ENCODE data around the gene ENAH.

Gene ENAH

DNA sequence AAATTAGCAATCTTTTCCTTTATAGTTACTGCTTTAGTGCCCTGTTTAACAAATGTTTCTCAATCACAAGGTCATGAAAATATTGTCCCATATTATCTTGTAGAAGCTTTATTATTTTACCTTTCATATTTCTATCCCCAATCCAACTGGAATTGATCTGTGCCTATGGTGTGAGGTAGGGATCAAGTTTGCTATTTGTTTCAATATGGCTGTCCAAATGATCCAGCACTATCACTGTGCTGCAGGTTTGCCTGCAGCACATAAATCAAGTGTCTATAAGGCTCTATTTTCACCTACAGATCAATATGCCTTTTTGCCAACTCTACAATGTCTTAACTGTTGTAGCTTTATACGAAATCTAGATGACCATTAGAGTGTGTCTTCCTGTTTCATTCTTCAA, 96.2 kb downstream of the ENAH start:
- DNase-seq (ENCODE audit: low read depth), result no peak

DNA sequence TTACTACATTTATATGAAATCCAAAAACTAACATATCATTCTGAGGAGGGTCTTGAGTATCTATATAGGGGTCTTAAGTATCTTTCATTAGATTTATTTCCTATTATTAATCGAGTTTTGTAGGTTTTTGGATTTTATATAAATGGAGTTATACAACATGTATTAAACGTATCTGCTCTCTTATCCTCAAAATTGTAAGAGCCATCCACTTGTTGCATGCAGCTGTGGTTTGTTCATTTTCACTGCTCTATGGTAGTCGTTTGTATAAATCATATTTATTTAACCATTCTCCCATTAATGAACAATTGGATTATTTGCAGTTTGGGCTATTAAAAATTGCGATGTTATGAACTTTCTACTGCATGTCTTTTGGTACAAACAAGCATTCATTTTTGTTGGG, 97.1 kb downstream of the ENAH start:
- no peak for DNase-seq (ENCODE audit: low read depth)

DNA sequence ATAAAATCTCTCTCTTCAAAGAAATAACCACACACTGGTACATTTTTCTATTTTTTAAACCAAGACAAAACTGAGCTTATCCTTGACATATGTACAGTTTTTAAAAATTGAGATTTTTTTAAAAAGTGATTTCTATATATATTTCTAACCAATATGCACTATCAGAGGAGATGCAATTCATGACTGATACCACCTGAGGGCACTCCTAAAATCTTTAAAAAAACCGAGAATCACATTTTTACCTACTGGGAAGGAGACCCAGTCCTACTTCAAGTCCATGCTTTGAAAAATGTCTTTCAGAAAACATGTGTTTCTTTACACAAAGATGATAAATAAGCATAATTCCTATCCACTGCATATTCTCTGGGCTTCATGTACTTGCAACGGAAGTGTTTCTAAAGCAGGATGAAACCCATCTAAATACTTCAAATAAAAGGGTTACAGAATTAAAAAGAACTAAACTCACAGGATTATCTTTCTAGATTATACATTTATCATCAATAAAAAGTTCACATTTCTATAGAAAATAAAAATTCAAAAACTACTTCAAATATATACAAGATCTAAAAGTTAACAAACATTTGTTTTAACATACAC, 98.6 kb downstream of the ENAH start:
- DNase-seq (ENCODE audit: low read depth), result no peak

DNA sequence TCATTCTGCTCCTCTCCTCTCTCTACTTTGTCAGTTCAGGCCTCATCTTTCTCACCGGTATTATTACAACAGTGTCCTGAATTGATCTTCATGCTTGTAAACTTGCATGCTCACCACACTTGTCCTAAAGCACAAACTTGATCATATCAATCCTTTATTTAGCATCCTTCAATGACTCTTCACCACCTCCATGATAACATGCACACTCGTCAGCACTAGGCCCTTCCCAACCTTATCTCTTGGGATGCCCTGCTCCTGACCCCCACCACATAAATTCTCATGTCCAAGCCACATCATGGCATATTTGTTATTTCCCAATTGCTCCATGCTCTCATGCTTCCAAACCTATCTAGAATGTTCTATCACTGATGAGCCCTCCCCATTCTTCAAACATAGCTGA, 103.1 kb downstream of the ENAH start:
- no peak for DNase-seq (ENCODE audit: low read depth)

DNA sequence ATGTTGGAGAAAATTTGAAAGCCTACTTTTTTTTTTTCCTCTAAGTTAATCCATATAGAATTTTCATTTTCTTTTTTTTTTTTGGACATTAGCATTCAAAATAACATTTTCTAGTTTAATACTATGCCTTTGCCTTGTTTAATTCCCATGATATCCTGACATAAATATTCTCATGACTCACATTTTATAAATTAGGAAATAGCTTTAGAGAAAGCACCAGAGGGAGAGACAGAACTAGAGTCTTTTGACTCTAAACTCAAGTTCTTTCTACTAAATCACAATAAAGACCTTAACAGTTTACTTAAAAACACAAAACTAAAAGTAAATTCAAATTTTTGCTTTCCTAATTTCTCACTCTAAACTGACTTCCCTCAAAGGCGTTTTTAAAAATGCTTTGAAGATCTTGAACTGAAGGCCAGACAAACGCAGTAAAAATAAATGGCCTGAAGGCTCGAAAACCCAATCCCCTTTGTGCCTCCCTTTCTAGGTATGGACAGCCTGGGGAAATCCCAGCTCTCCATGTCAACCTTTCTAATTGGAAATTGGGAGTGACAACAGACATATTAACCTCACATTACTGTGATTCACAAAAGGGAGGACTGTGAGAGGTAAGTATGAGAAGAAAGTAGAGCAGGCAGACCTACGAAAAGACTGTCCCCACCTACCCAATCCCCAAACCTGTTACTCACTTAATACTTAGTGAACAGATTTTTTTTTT, 104.6 kb downstream of the ENAH start:
- DNase-seq (ENCODE audit: low read depth), result no peak

DNA sequence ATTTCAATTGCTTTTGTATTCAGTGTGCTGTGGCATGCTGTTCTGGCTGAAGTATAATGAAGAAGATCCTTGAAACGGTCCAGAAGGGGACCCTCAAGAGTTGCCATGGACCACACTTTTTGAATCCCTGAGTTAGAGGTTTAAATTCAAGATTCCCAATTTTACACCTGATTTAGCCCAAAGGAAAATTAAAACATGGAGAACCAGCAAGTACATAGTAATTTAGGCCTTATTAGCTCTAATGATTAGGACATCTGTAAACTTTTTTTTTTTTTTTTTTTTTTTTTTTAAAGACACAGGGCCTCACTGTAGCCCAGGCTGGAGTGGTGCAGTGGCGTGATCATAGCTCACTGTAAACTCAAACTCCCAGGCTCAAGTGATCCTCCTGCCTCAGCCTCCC, 107.3 kb downstream of the ENAH start:
- no peak for DNase-seq (ENCODE audit: low read depth)

DNA sequence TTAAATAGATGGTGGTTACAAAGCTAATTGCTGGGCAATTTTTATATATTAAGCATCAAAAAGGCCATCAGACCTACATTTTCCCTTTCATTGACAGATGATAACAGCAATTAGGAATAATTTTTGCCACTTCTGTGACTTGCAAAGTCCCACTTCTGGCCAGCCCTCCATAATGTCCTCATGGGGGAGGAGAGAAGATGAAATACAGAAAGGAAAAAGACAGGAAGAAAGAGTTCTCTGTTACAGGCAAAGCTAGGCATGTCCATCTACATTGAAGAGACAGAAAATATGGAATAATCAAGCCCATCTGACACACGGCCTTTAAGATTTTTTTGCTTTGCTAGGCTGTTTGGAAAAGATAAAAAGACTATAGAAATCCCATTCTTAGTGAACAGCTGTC, 108.0 kb downstream of the ENAH start:
- DNase-seq (ENCODE audit: low read depth), result no peak

DNA sequence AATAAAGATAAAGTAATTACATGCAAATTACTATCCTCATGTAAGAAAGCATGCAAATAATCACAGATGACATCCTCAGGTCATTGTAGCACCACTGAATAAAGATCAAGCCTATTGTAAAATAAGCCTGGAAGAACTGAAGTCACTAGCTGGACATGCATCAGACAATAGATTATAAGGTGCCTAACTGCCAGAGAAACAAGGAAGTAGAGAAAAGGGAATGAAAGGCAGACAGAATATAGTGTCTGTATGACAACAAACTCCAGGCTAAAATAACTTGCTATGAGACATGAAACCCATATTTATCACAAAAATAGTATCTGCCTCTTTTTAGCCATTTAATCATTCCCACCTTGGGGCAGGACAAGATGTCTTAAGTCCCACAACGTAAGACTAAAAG, 108.7 kb downstream of the ENAH start:
- DNase-seq (ENCODE audit: low read depth), result no peak

DNA sequence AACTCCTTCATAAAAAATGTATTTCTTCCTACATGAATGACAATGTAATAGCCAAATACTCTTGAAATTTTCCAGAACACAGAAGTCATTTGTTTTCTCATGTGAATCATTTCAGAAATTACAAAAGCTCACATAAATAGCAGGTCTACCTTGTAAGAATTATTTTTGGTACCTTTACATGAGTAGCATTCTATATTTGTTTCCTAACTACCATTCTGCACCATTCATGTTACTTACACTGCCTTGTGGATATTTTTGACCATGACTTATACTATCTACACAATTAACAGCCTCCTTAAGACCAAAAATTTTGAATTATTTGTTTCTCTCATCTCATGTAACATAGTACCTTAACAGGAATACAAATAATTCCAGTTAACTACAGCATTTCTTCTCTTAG, 109.6 kb downstream of the ENAH start:
- no peak for DNase-seq (ENCODE audit: low read depth)

DNA sequence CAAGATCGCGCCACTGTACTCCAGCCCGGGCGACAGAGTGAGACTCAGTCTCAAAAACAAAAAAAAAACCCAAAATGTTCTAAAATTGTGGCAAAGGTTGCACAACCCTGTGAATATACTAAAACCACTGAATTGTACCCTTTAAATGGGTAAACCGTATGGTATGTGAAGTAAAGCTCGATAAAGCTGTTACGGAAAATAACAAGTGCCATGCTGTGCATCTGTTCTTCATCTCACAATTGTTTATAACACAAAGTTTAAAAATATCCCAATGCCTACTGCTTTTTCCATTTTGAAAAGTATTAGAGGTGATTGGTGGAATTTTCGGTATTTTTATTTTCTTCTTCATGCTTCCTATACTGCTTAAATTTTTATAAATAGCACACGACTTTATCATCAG, 111.5 kb downstream of the ENAH start:
- no peak for DNase-seq (ENCODE audit: low read depth)

DNA sequence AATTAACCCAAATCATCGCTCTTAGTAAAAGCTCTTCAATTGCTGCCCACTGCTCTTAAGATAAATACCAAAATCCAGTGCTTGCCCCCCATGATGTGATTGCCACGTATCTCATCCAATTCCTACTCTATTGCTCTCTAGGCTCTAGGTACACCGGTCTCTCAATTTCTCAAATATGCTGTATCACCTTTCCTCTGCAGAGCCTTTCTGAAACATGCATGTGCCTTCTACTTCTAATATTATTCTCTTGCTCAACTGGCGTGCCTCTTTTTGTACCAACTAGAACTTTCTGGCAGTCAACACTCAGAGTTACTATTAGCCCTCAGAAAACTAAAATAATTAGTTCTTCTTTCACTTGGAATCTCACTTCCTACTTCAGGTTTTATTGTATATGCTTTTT, 113.3 kb downstream of the ENAH start:
- no peak for DNase-seq (ENCODE audit: low read depth)

DNA sequence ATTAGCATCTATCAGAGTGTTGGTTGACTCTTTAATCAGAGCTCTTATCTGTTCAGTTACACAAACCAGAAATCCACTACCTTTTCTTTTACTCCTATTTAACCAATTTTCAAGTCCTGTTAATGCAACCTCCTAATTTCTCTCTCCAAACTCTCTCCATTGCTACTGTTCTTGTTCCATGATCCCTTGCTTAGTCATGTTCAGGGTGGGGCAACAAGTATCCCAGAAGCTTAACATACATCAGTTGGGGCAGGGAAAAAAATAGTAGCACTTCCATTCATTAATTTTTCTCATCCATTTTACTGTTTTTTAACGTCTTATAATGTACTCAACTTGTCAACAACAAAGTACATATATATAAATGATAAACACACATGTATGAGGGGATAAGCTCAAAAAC, 113.9 kb downstream of the ENAH start:
- no peak for DNase-seq (ENCODE audit: low read depth)

DNA sequence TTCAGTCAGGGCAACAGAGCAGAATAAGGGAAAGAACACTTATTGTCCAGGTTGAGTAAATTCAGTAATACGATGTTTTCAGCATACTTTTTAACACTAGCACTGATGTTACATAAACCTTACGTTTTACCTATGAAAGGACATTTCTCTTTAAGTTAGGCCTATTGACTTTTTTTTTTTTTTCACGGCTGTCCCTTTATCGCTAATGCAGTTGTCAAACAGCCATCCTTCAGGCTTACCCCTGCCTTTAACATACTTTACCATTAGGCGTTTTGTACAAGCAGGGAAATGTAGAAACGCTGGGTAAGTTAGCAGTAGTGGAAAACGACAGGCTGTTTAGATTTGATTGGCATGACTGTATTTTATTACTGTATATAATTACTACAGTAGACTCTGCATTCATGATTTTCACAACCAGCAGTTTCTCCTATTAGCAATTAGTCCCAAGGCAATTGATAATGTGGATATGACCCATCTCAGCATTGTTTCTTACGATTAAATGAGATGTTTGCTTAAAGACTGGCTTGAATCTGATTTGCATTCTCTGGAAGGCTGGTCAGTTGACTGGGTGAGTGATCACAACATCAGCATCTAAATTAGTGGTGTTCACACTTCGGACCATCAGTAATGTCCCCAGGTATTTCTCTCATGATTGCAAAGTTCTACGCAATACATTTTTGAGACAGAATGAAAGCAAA, 115.2 kb downstream of the ENAH start:
- no peak for DNase-seq (ENCODE audit: low read depth)

DNA sequence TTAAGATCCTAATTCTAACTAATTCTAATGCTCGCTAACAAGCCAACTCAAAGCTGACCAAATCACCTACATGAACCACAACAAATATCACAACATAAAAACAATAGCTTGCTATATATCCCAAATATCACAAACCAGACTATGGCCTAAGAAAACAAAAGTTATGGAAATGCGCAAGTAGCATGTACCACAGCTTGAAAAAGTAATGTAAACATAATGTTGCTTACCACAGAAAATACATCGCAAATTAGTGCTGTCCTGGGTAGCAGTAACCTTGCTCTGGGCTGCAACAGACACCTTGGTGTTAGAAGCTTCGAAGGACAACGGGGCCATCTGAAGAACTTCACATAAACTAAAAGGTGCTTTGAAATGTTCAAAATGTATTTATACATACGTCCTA, 117.6 kb downstream of the ENAH start:
- no peak for DNase-seq (ENCODE audit: low read depth)

DNA sequence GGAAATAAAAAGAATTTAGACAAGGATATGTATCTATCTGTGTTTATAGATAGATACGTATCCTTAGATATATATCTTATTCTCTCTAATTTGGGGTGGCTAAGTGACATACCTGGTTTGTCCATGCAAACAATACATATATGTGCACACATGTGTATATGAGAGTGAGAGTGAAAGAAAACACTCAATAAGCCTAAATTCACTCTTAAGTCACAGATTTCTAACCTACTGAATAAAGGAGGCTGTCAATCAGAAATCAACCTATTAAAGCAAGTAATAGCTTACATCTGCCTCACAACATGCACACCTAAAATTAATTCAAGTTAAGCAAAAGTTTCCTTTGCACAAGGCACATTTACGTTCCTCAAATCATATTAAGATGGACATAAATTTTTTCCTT, 118.2 kb downstream of the ENAH start:
- no peak for DNase-seq (ENCODE audit: low read depth)

DNA sequence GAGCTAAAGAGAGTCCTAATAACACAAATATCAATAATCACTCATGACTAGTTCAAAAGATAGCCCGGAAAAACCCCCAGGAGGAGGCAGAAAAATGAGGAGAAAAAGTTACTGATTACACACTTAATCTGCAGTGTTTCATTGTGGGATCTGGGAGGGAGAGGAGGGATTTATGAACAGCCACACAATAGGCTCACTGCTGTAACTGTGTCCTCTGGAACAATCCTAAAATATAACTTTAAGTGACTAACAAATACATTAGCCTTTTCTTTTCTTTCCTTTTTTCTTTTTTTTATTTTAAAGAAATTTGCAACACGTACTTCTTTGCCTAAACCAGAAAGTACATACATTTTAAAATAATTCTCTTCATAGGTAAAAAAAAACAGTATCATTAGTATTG, 118.8 kb downstream of the ENAH start:
- no peak for DNase-seq (ENCODE audit: low read depth)

DNA sequence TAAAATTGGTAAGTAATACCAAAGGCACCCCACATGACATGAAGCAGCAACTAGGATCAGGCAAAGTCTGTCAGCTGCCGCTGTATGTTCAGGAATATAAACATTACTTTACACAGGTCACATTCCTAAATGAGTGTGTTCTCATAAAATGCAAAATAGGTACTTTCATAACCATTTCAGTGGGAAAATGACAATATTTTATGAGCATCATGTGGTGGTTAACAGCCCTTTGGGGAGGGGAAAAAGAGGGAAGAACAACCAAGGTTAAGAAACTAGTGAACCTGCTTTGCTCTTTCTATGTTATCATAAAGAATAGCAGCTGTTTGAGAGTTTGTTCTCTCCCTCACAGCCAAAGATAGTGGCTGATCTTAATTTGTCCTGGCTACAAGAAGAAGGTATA, 119.7 kb downstream of the ENAH start:
- no peak for DNase-seq (ENCODE audit: low read depth)

DNA sequence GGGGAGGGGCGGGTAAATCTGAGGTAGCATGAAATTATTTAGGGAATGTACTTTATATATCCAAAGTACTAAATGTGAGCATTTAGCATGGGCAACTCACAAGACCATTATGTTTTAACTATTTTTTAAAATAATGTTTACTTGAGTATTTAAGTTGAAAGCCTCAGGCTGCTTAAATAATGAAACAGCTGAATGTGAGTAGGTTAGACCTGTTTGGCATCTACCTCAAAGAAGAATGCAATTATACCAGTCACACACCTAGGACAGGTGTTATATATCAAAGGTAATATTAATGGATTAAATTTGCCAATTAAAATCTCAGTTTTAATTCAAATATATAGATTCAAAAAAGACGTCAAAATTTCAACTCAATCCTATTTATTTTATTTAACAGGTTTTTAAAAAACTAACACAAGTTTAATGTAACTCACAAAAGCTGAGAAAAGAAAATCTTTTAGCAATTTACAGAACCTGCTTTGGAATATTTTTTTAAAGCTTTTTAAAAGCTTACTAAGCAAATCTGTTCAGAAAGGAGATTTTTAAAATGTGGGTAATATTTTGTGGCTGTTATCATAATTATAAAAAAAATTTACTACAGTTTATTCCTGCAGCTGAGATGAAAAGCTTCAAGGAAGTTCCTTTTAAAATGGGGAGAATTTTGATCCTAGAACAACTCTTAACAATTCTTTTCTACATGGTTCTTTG, 120.5 kb downstream of the ENAH start:
- DNase-seq (ENCODE audit: low read depth), result no peak

DNA sequence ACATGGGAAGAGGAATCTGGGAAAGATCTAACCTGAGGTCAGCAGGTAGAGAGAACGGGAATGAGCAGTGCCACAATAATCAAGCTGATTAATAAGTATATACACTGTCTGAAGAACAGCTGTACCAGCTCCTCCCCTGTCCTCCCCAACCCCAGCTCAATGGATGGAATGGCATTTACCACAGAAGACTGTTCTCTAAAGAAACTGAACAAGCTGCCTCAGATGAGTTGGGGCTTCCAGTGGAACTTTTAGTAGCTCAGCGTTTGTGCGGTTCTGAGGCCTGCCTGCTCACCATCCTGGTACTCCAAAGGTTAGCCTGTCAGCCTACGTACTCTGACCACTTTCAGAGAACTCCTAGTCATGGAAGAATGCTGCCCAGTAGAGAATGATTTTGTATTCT, 123.2 kb downstream of the ENAH start:
- DNase-seq (ENCODE audit: low read depth), result no peak

DNA sequence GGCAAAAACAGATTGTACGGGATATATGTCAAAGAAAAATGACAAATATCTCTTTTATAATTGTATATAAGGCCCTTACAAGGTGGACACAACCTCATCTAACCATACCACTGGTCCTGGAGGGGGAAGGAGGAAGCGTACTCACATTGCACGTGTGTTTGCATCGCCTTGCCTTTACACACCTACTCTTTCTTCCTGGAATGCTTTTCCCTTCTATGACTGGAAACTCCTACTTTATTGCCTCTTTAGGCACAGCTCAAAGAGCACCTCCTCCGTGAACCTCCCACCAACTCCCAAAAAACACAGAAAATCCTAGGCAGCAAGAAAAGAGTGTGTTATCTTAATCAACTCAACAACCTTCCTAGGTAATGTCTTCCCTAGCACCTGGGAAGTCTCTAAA, 125.3 kb downstream of the ENAH start:
- no peak for DNase-seq (ENCODE audit: low read depth)

DNA sequence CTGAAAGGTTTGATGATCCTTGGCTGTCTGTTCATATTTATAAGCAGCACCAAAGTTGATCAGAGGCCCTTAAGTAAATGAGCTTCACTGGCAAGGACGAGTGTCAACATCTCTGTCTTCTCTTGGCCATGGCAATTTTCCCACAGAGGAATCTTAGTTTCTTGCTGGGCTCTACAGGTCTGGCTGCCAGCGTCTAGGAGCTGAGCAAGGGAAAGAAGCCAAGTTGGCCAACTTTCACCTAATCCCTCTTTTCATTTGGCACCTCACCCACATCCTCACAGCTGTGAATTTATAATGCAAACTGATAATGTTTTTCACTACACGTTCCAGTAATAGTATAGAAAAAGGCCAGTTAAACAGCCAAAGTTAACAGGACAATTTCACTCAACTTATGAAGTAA, 126.0 kb downstream of the ENAH start:
- no peak for DNase-seq (ENCODE audit: low read depth)

DNA sequence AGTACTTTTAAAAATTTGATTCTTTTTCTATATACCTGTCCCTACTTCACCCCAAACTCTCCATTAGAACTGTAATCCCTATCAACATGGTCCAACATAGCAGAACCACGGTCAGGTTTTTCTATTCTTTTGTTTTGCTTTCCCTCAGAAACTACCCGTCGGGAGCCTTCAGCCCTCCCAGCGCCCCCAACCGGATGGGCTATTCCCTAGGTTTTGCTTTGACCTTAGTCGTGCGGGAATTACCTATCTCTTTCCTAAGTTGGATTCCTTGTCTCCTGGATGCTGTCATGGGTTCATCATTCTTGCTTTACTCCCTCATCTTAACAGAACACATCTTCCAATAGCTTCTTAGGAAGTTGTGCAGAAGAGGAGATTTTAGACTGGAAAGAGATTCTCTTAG, 127.5 kb downstream of the ENAH start:
- DNase-seq (ENCODE audit: low read depth), result no peak

DNA sequence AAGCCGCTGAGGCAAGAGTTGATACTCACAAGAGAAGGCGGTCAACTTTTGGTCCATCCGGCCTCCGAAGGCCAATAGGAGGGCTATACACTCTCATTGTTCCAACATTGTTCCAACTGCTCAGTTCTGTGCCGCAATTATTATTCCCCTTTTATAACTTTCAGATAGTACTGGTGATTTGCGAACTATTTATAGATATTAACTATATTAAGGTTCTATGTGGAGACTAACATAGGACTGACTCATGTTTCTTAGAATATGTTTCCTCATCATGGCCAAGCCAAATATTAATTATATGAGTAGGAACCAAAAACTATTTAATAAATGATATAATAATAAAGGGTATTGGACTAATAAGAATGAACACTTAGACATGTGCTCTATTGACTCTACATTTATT, 128.4 kb downstream of the ENAH start:
- DNase-seq (ENCODE audit: low read depth), result no peak

Data from HS-5 (cell line).